ENCODE data around the gene ZSWIM1. TPM values are rescaled to one million over a fixed set of nuclear protein-coding genes. Genes with fewer than 3 reads are reported as not detected.

Gene ZSWIM1
- total and polyA plus RNA-seq, 2 donors (not counting 1 experiment from before 2014, with no cell fraction given): 5.4 to 15.7 TPM

DNA sequence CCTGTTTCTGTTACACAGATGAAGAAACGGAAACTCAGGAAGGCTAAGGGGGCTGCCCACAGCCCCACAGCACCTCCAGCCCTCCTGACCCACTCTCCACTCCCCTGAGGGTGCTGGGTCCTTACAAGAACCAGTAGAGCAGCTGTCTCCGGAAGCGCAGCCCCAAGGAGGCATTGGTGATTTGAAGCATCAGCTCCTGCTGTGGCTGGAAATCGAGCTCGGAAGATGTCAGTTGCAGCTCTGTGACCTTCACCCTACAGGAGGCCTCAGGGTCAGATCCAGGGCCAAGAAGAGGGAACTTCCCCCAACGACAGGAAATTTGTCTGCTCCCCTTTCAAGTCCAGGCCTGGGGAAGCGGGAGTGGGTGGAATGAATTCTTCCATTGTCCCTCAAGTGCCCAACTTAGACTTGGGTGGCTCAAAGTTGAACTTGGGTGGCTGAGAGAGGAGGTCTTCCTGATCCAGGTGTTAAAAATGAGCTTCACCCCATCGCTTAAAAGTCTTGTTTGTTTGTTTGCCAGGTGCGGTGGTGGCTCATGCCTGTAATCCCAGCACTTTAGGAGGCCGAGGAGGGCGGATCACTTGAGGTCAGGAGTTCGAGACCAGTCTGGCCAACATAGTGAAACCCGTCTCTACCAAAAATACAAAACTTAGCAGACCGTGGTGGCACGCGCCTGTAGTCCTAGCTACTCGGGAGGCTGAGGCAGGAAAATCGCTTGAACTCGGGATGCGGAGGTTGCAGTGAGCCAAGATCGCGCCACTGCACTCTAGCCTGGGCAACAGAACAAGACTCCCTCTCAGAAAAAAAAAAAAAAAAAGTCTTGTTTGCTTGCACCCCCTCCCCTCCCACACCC lies 29.0 kb downstream of the ZSWIM1 start:
- WGBS (ENCODE audit: insufficient coverage): 96% methylated on average over 20 of the region's 22 CpGs
- Histone ChIP-seq H4K20me1 (ENCODE audit: control insufficient read depth, insufficient read depth, low read length, poor library complexity, severe bottlenecking) (no peaks in the 10 kb centered on the region), H3K9me3 (ENCODE audit: control extremely low read depth in 1 of 3, control insufficient read depth in 2 of 3, insufficient read depth in 1 of 3, low read length in 2 of 3) (peaks cover 0 to 11% (median 0%) of the 10 kb centered on the region in 3 donors), H3K4me3 (ENCODE audit: control extremely low read depth in 1 of 5, extremely low read depth in 1 of 5, insufficient read depth in 1 of 5, low read depth in 2 of 5, low read length in 4 of 5) (peak overlapping the region in 4 of 5 experiments; percentile 37 to 65 (median 60)), H2AFZ (ENCODE audit: insufficient read depth, low read depth, low read length, poor library complexity, severe bottlenecking) (peak overlapping the region; percentile 89), H3K4me1 (ENCODE audit: control insufficient read depth in 2 of 2, insufficient read depth in 2 of 2, low read length in 2 of 2) (peaks cover 14 to 22% of the 10 kb centered on the region in 2 donors), H3K4me2 (replicated peaks; ENCODE audit: low read depth, low read length, poor library complexity, severe bottlenecking) (peak overlapping the region; percentile 92), H3K9ac (ENCODE audit: low read length) (peak overlapping the region; percentile 69), H3K36me3 (replicated peaks in 1 of 2; ENCODE audit: control extremely low read depth in 1 of 2, control insufficient read depth in 1 of 2, extremely low read depth in 1 of 2, insufficient read depth in 2 of 2, low read length in 1 of 2) (no peaks in the 10 kb centered on the region), H3K27me3 (replicated peaks in 1 of 4; ENCODE audit: control extremely low read depth in 1 of 4, control insufficient read depth in 3 of 4, insufficient read depth in 4 of 4, low read length in 3 of 4) (peaks cover 0 to 18% (median 8%) of the 10 kb centered on the region in 4 experiments), H3K27ac (ENCODE audit: low read length in 2 of 2) (no peak overlapping the region), H3K79me2 (ENCODE audit: control insufficient read depth, insufficient read depth, low read length) (no peaks in the 10 kb centered on the region)
- Mint-ChIP-seq H3K4me3 (peak overlapping the region; percentile 94), H3K9me3 (ENCODE audit: insufficient read depth) (no peaks in the 10 kb centered on the region), H3K27ac (peak overlapping the region; percentile 28), H3K4me1 (peaks cover 20% of the 10 kb centered on the region), H3K27me3 (peaks cover 7% of the 10 kb centered on the region)
- ChIA-PET POLR2A (interaction anchor here (0.6 to 3.8 kb wide), 10 partner anchors 11 to 240 kb away, joined by 3 to 21 read pairs (median 4); partner anchors contain the start of genes CTSA, NEURL2, PCIF1 and ZNF335), CTCF (interaction anchor here (0.7 to 1.7 kb wide), 3 partner anchors 20 to 111 kb away, joined by 3 to 8 read pairs (median 4); no protein-coding TSS in a partner anchor)
- no peak for ATAC-seq (ENCODE audit: low read depth)
- no peak for DNase-seq
- intact Hi-C loops (cut with micrococcal nuclease): no loop called here
- TF ChIP-seq, protein P1, sequence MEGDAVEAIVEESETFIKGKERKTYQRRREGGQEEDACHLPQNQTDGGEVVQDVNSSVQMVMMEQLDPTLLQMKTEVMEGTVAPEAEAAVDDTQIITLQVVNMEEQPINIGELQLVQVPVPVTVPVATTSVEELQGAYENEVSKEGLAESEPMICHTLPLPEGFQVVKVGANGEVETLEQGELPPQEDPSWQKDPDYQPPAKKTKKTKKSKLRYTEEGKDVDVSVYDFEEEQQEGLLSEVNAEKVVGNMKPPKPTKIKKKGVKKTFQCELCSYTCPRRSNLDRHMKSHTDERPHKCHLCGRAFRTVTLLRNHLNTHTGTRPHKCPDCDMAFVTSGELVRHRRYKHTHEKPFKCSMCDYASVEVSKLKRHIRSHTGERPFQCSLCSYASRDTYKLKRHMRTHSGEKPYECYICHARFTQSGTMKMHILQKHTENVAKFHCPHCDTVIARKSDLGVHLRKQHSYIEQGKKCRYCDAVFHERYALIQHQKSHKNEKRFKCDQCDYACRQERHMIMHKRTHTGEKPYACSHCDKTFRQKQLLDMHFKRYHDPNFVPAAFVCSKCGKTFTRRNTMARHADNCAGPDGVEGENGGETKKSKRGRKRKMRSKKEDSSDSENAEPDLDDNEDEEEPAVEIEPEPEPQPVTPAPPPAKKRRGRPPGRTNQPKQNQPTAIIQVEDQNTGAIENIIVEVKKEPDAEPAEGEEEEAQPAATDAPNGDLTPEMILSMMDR (IDR thresholded peaks at IDR 0.05): no peak
- no peak for TF ChIP-seq EZH2 (IDR thresholded peaks at IDR 0.05; ENCODE audit: borderline replicate concordance, insufficient read depth, low read depth, low read length, poor library complexity, severe bottlenecking)
